GM12892 (cell line): ENCODE data around the gene SNAPC4.
"Not testable (repeated sequence)": the region's sequence is repeated elsewhere in the genome, so short reads cannot be mapped to it uniquely, and the experiment has no call there.

Experiments used
- DNase-seq: peaks from one replicate; pipeline ENCODE4 v3.0.0; 2011; ENCODE audit not compliant: insufficient read length
- FAIRE-seq: peaks from 2 replicates; lab custom pipeline; 2011; peaks lifted over from hg19 to GRCh38; lab: Jason Lieb, UNC
- POLR2A ChIP-seq: IDR thresholded peaks from 2 replicates; pipeline ENCODE4 v1.6.1; 2011; ENCODE audit warnings: low read depth, low read length, control low read depth
- POLR2AphosphoS5 ChIP-seq: IDR thresholded peaks from 2 replicates; pipeline ENCODE4 v1.6.1; 2011; ENCODE audit warnings: low read depth, low read length, control low read depth
- TAF1 ChIP-seq: IDR thresholded peaks from 2 replicates; pipeline ENCODE4 v1.6.1; 2011; ENCODE audit warnings: low read depth, mild to moderate bottlenecking, control low read depth, low read length, borderline replicate concordance

The SNAPC4 gene

DNA sequence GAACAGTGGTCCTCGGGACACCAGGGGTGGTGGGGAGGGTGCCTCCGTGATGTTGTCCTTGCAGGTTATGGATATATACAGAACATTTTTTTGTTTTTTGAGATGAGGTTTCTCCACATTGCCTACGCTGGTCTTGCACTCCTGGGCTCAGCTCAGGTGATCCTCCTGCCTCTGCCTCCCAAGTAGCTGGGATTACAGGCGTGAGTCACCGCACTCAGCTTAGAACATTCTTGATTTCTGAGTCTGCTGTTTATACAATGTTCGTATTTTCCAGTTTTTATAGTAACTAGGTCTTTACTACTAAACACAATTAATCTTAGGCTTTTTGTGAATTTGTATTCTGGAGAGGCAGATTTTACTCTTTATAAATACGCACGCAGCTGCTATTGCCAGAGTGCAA, 16.5 kb upstream of the SNAPC4 start:
- FAIRE-seq, result no peak
- no peak for DNase-seq
- no peak for TF ChIP-seq TAF1
- no peak for TF ChIP-seq POLR2AphosphoS5
- TF ChIP-seq POLR2A, result no peak; the same call in 1 of the 2 replicates

GRCh38 chr9:136412962-136413361, 13.0 kb upstream of the SNAPC4 start:
- no peak for FAIRE-seq
- no peak for DNase-seq
- TF ChIP-seq POLR2A (no peak), TAF1 (no peak), POLR2AphosphoS5 (no peak)

DNA sequence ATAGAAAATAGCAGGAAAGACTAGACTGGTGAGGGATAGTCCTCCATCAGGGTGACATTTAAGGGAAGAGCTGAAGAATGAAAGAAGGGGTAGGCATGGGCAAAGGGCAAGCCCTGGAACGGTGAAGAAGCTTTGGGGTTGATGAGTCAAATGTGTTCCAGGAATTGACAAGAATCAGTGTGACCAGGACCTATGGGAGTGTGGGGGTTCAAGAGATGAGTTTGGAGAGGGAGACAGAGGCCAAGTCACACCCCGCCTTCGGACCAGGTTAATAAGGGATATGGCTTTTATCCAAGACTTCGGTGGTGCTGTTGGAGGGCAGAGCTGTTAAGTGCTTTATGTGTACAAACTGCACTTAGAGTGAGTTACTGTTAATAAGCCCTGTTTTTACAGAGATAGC, 11.4 kb upstream of the SNAPC4 start:
- DNase-seq (no peak), FAIRE-seq (no peak)
- TF ChIP-seq POLR2A (no peak), TAF1 (no peak), POLR2AphosphoS5 (no peak)

DNA sequence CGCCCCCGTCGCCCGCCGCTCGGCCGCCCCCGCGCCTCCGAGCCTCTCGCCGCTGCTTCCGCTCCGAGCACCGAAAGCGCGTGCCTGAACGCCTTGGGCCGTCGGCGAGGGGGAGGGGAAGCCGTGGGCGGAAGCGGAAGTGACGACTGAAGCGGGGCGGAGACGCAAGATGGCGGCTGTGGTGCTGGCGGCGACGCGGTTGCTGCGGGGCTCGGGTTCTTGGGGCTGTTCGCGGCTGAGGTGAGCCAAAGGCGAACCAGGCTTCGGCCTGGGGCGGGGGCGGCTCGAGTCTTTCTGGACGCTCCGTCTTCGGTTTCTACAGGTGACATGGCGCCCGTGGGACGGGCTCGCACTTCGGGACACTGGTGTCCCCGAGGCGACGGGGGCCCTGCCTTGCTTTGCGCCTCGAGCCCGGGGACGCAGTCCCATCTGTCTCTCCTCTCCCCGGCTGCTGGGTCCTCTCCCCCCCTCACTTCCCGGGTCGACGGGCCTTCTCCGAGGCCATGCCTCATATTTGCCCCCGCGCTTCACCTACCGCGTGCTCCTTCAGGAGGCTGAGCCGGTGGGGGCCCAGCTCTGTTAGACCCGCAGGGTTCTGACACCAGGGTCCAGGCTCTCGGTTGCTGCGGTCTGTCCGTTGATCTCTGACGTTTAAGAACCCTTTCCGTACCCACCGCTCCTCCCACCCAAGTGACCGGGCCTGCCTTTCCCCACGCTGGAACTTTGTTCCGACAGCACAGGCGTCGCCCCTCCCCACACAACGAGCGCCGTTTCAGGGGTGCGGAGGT, 10.7 kb upstream of the SNAPC4 start, which contains the start of the genes ENTR1 and PMPCA:
Gene ENTR1, minus strand, starts transcription at position 115 of the 788 bp plus-strand sequence. CDS start 217 bp downstream, outside the sequence.
Gene PMPCA, plus strand, starts transcription at position 159 of the 788 bp plus-strand sequence. Its CDS starts 11 bp downstream, at position 170.
- FAIRE-seq, result peak; percentile 98
- DNase-seq, result peak; percentile 99
- TF ChIP-seq POLR2A (peak; percentile 94), POLR2AphosphoS5 (peak; percentile 92), TAF1 (peak; percentile 94)

GRCh38 chr9:136409557-136410455, 9.8 kb upstream of the SNAPC4 start:
- no peak for TF ChIP-seq POLR2A
- no peak for TF ChIP-seq TAF1
- TF ChIP-seq POLR2AphosphoS5, result no peak; the same call in 1 of the 2 replicates
- FAIRE-seq, result peak; percentile 53
- DNase-seq, result peak; percentile 54

DNA sequence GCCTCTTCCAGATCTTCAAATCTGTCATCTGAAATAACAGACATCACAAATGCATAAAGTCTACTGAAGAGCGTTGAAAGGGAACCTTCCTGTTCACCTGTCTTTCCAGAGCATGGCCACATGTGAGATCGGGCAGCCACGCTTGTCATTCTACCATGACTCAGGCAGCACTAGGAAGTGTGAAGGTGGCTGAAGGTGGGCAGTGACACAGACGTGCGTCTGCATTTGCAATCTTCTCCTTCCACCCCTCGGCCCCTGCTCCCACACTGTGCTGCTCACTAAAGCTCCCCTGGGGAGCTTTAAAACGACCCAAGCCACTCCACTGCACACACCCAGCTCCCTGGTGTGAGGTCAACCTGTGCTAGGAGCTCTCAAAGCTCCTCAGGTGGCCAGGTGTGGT, 7.9 kb upstream of the SNAPC4 start:
- no peak for TF ChIP-seq TAF1
- TF ChIP-seq POLR2A, result no peak
- TF ChIP-seq POLR2AphosphoS5, result no peak
- FAIRE-seq (no peak), DNase-seq (no peak)

GRCh38 chr9:136407061-136407460, 7.1 kb upstream of the SNAPC4 start:
- FAIRE-seq, DNase-seq: not testable (repeated sequence)
- 0 out of 2 replicates have a peak, but pooled peaks have one; percentile 30 for TF ChIP-seq POLR2A

DNA sequence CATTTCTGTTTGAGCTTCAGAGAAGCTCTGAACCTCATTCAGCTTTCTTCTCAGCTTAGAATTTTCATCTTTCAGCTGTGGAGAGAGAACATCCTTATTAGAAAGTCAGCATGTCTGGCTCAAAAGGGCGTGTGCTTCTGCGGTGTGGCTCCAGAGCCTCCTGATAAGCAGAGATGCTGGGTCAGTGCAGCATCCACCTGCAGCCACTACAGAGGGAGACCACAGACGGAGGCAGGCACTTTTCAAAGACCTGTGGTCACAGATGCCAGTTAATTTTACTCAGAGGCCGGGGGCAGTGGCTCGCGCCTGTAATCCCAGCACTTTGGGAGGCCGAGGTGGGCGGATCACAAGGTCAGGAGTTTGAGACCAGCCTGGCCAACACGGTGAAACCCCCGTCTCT, 5.9 kb upstream of the SNAPC4 start:
- not testable (repeated sequence) for FAIRE-seq, DNase-seq

DNA sequence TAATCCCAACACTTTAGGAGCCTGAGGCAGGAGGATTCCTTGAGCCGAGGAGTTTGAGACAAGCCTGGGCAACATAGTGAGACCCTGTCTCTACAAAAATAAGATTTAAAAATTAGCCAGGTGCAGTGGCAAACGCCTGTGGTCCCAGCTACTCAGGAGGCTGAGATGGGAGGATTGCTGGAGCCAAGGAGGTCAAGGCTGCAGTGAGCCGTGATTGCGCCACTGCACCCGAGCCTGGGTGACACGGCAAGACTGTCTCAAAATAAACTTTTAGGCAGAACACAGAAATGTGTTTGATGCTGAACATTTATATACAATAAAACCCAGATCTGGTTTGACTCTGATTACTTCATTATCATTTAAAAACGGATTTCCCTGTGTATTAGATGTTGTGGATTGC, 5.5 kb upstream of the SNAPC4 start:
- no peak for TF ChIP-seq TAF1
- no peak for TF ChIP-seq POLR2A
- TF ChIP-seq POLR2AphosphoS5, result no peak
- FAIRE-seq (no peak), DNase-seq (no peak)

- no peak for DNase-seq
These were observed 4.8 kb upstream of the SNAPC4 start for GRCh38 chr9:136404801-136405136.

DNA sequence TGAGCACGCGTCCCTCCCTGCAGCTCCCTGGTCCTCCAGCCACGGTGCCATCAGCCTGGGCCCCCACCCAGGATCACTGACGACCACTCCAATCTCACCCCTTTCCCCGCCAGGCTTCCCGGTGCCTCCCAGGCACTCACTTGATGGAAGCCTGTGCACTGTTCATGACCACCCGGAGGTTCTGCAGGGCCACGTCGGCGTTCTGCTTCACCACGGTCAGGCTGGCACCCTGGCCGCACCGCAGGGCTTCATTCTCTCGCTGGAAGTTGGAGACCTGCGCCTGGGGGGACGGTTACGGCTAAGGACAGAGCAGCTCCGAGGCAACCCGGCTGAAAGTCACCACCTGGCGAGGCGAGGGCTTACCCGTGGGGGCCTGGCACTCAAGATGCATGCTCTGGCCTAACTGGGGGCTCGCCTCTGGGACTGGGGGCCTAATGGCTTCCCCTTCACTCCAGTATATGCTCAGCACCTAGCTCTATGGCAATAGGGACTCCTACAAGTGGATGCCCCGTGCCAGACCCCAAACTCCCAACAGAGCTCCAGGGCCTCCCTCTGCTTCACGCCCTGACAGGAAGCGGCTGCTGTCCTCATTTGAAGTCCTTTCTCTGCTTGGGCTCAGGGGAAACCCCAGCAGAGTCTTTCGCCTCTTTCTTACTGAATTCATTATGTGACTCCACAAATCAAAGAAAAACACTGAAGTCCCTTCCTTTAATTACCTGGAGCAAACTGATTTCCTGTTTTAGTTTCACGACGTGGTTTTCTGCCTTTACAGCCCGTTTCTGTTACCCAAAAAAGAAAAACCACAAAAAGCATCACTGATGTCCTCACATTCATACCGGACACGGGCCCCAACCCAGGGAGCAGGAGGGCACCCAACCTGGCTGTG, 4.2 kb upstream of the SNAPC4 start:
- FAIRE-seq, result peak; percentile 24
- peak; percentile 58 for DNase-seq
- TF ChIP-seq POLR2A (no peak), TAF1 (no peak)

More at GRCh38 chr9:136404801-136405136, 4.8 kb upstream of the SNAPC4 start:
- peak; percentile 40 for FAIRE-seq
- TF ChIP-seq POLR2AphosphoS5 (no peak), POLR2A (no peak), TAF1 (no peak)
